Nasal cavity respiratory epithelium epithelial cell of viscerocranial mucosa (primary cell): Measurements from ENCODE around the gene PKD1. TPM values are rescaled to one million over a fixed set of nuclear protein-coding genes. Genes with fewer than 3 reads are reported as not detected.

Experiments
- total RNA-seq: library from RNA; depleted of rRNA; stranded (reverse); fragments of >200 nt; gene quantifications from 2 replicates; pipeline ENCODE4 v1.2.3, GENCODE V29; 2014

Gene PKD1
- total RNA-seq, result 89.5 and 226 TPM in 2 replicates

DNA sequence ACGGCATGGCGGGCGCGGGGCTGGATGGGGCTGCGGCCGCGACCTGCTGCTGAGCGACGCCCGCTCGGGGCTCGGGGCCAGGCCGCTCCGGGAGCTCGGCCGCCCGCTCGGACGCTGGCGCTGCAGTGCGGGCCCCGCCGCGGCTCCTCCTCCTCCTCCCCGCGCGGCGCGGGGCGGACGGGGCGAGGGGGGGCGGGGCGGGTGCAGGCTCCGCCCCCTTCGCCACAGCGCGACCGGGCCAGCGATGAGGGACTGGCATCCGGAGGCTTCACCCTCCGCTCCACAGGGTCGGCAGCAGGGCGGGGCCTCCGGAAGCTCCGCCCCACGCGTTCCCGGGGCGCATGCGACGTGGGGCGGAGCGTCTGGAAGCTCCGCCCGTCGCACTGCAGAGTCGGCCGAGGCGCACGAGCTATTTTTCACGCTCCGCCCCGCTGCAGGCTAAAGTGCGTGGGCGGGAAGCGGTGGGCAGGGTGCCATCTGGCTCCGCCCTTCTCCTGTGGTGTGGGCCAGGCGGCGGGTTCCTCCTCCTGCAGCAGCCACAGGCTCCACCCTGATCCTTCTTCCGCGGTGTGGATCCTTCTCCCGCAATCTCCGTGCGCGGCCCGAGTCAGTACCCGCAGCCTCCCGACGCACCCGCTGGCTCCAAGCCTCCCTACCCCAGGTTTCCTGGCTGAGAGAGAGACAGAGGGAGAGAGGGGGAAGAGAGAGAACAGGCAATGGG lies at the start of gene PKD1:
PKD1 (minus strand) TSS at position 129 of the 721 bp plus-strand sequence. CDS start 209 bp downstream, outside the sequence.

DNA sequence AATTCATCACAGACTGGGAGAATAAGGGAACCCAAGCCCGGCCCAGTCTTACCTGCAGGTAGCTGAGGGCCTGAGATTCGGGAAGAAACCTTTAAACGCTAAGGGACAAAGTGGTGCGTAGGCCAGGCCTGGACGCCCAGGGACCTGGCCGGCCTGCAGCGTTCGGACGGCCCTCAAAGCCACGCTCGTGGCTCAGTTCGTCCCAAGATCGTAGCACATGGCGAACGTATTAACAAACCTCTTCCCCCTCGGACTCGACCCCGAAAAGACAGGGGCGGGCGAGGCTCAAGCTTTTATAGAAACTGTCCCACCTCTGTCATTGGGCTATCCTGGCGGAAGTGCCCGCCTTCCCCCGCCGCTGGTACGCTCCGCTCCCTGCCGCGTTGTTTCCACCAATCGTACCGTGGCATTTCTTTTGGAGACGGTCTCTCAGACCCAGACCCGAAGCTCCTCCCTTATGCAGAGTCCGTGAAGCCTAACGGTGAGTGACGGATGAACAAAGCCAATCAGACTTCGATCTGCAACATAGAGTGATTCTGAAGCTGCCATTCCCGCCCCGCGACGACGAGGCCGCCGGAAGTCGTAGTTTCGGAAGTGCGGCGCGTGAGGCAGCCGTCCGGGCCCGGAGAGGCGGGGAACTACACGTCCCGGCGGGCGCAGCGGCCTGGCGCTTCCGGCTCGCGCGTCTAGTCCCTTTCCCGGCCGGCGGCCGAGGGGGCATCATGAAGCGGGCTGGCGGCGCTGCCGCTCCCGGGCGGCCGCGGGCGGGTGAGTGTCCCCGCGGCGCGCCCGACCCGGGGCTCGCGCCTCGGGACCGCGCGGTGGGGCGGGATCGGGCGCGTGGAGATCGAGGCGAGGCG lies 19.6 kb upstream of the PKD1 start, which contains the start of gene TRAF7:
TRAF7 (plus strand) TSS at position 692 of the 860 bp plus-strand sequence. CDS start 8,139 bp downstream, outside the sequence.

DNA sequence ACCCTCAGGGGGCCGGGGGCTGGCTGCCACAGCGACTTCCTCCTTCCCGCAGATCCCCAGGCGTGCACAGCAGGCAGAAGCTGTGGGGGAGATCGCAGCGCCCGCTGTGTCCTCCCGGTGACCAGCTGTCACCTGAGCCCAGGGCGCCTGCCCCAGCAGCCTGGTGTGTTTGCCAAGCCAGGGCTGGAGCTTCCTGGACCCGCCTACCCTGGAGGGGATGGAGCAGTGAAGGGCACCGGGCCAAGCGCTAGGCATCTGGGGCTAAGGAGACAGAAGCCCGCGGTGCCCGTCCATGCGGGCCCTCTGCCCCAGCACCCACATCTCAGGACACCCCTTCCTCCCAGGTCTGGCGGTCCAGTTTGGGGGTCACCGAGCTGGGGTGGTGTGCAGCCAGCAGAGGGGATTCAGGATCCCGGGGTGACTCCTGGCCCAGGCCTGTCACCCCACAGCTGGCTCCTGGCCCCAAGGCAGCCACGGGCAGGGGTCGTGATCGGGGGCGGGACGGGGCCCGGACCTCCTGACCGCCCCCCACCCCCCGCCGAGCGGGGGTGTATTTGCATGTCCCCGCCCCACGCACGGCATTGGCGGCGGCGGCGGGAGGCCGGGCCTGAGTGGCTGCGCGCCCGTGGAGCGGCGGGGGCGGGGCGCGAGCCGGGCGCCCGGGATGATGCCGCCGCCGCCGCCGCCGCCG lies 12.4 kb upstream of the PKD1 start, which contains the start of gene RAB26:
RAB26 (plus strand) TSS at position 645 of the 691 bp plus-strand sequence. CDS start 159 bp downstream, outside the sequence.

DNA sequence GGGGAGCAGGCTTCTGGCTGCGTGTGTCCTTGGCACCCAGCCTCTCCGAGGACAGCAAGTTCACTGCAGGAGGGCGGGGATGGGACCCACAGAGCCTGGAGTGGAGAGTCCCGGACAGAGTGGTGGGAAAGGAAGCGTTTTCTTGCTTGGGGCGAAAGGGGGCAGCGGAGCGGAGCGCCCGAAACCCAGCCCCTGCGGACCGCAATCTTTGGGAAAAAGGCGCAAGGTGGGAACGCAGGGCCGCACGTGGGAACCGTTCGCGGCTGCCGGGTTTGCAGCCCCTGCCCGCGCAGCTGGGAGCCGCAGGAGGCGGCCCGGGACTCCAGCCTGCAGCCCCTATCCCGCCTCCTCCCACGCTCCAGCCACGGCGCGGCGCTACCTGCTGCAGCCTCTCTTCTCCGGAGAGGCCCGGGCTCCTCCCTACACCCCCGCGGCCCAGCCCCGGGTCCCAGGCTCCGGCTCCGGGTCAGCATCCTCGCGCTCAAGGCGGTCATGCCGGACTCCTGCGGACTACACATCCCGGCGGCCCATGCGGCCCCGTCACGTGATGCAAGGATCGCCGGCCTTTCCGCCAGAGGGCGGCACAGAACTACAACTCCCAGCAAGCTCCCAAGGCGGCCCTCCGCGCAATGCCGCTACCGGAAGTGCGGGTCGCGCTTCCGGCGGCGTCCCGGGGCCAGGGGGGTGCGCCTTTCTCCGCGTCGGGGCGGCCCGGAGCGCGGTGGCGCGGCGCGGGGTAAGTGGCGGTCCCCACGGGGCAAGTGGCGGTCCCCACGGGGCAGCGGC lies 88.2 kb downstream of the PKD1 start, which contains the start of the genes NTHL1 and TSC2:
NTHL1 (minus strand) TSS at position 505 of the 786 bp plus-strand sequence; CDS start at position 494, 11 bp downstream.
TSC2 (plus strand) TSS at position 656 of the 786 bp plus-strand sequence. CDS start 631 bp downstream, outside the sequence.

Other genes starting within 250 kb of the PKD1 start
- gene HS3ST6, start 217.5 kb downstream of the PKD1 start, total RNA-seq, result 0.34 and 0.50 TPM in 2 replicates
- gene MSRB1, start 192.7 kb downstream of the PKD1 start, total RNA-seq, result 6.8 and 7.3 TPM in 2 replicates
- under 0.01 TPM in 1 of 2 replicates, not detected in the other for gene RPL3L, start 181.2 kb downstream of the PKD1 start, total RNA-seq
- 158 and 171 TPM in 2 replicates for gene NDUFB10, start 176.4 kb downstream of the PKD1 start, total RNA-seq
- 2,006 and 6,295 TPM in 2 replicates for gene RPS2, start 171.1 kb downstream of the PKD1 start, total RNA-seq
- gene RNF151, start 169.0 kb downstream of the PKD1 start, total RNA-seq, result not detected in 2 replicates
- 50.2 and 57.3 TPM in 2 replicates for gene TBL3, start 163.8 kb downstream of the PKD1 start, total RNA-seq
- gene NOXO1, start 154.4 kb downstream of the PKD1 start, total RNA-seq, result 0.28 and 1.7 TPM in 2 replicates
- 9.0 and 14.0 TPM in 2 replicates for gene GFER, start 151.7 kb downstream of the PKD1 start, total RNA-seq
- 1.1 and 4.4 TPM in 2 replicates for gene SYNGR3, start 145.9 kb downstream of the PKD1 start, total RNA-seq
- 47.8 and 68.7 TPM in 2 replicates for gene ZNF598, start 126.1 kb downstream of the PKD1 start, total RNA-seq
- gene NPW, start 116.1 kb downstream of the PKD1 start, total RNA-seq, result under 0.01 TPM in 1 of 2 replicates, not detected in the other
- gene NHERF2, start 109.0 kb downstream of the PKD1 start, total RNA-seq, result 10.3 and 19.8 TPM in 2 replicates
- gene NTHL1, start 88.1 kb downstream of the PKD1 start, total RNA-seq, result 17.4 and 21.2 TPM in 2 replicates
- 19.8 and 53.7 TPM in 2 replicates for gene TSC2, start 87.9 kb downstream of the PKD1 start, total RNA-seq
- 0.28 and 0.34 TPM in 2 replicates for gene RAB26, start 12.7 kb upstream of the PKD1 start, total RNA-seq
- 57.1 and 81.6 TPM in 2 replicates for gene TRAF7, start 19.9 kb upstream of the PKD1 start, total RNA-seq
- gene CASKIN1, start 60.7 kb upstream of the PKD1 start, total RNA-seq, result 0.34 and 1.6 TPM in 2 replicates
- 23.9 and 25.3 TPM in 2 replicates for gene MLST8, start 69.6 kb upstream of the PKD1 start, total RNA-seq
- 1.0 and 2.1 TPM in 2 replicates for gene BRICD5, start 75.0 kb upstream of the PKD1 start, total RNA-seq
- gene PGP, start 78.9 kb upstream of the PKD1 start, total RNA-seq, result 7.2 and 8.0 TPM in 2 replicates
- gene E4F1, start 87.7 kb upstream of the PKD1 start, total RNA-seq, result 24.9 and 28.6 TPM in 2 replicates
- gene DNASE1L2, start 100.5 kb upstream of the PKD1 start, total RNA-seq, result 0.34 and 1.00 TPM in 2 replicates
- 36.4 and 170 TPM in 2 replicates for gene ECI1, start 115.7 kb upstream of the PKD1 start, total RNA-seq
- 80.3 and 114 TPM in 2 replicates for gene RNPS1, start 132.2 kb upstream of the PKD1 start, total RNA-seq
- gene ABCA3, start 204.8 kb upstream of the PKD1 start, total RNA-seq, result 0.64 and 0.68 TPM in 2 replicates